Loucy (cell line): ENCODE data around the gene GPR55.

Experiments used
- CTCF ChIP-seq: fragments of 200-600 bp; sonication (generic); conservative IDR thresholded peaks from 2 replicates; pipeline ENCODE4 v1.5.1; 2014; ENCODE audit warnings: mild to moderate bottlenecking, antibody characterized with exemption, low read length
- EZH2phosphoT487 ChIP-seq: fragments of 200-600 bp; IDR thresholded peaks from 2 replicates; pipeline ENCODE4 v1.6.1; 2018; ENCODE audit warnings: antibody characterized with exemption, mild to moderate bottlenecking, moderate library complexity, borderline replicate concordance

- TF ChIP-seq CTCF (no peak), EZH2phosphoT487 (no peak)
These were observed 4.5 kb upstream of the GPR55 start for GRCh38 chr2:230929381-230930148.
